ENCODE data around the gene L1TD1.
A peak's percentile ranks its signal among the peaks of the same experiment; 100 is the strongest.
"Not testable (repeated sequence)": the region's sequence is repeated elsewhere in the genome, so short reads cannot be mapped to it uniquely, and the experiment has no call there.

Gene L1TD1

GRCh38 chr1:62198781-62199125 is 4.1 kb downstream of the L1TD1 start:
- DNase-seq: no peak

GRCh38 chr1:62207187-62207586 is 12.5 kb downstream of the L1TD1 start:
- peak; percentile 8 for DNase-seq

- no peak for DNase-seq
Measured at GRCh38 chr1:62208087-62208486, 13.4 kb downstream of the L1TD1 start.

GRCh38 chr1:62208970-62209369 is 14.3 kb downstream of the L1TD1 start:
- DNase-seq: no peak

- DNase-seq: peak; percentile 27
Measured at GRCh38 chr1:62209931-62210595, 15.4 kb downstream of the L1TD1 start.

- peak; percentile 25 for DNase-seq
Measured at GRCh38 chr1:62210960-62211359, 16.3 kb downstream of the L1TD1 start.

GRCh38 chr1:62212411-62212810 is 17.8 kb downstream of the L1TD1 start:
- no peak for DNase-seq

GRCh38 chr1:62213075-62213914 is 18.6 kb downstream of the L1TD1 start:
- DNase-seq: no peak

- DNase-seq: no peak
Measured at GRCh38 chr1:62218604-62219003, 24.0 kb downstream of the L1TD1 start.

- DNase-seq: not testable (repeated sequence)
Measured at GRCh38 chr1:62220456-62220855, 25.8 kb downstream of the L1TD1 start.

- no peak for DNase-seq
Measured at GRCh38 chr1:62221171-62221570, 26.5 kb downstream of the L1TD1 start.

- no peak for DNase-seq
Measured at GRCh38 chr1:62222321-62222720, 27.7 kb downstream of the L1TD1 start.

- no peak for DNase-seq
Measured at GRCh38 chr1:62224182-62224581, 29.5 kb downstream of the L1TD1 start.

- no peak for DNase-seq
Measured at GRCh38 chr1:62227496-62227895, 32.8 kb downstream of the L1TD1 start.

GRCh38 chr1:62228136-62228882 is 33.7 kb downstream of the L1TD1 start:
- DNase-seq: no peak

GRCh38 chr1:62228883-62229187 is 34.2 kb downstream of the L1TD1 start:
- no peak for DNase-seq

GRCh38 chr1:62229468-62229867 is 34.8 kb downstream of the L1TD1 start:
- DNase-seq: peak; percentile 60

GRCh38 chr1:62229932-62230331 is 35.3 kb downstream of the L1TD1 start:
- peak; percentile 47 for DNase-seq

- peak; percentile 23 for DNase-seq
Measured at GRCh38 chr1:62230718-62231117, 36.1 kb downstream of the L1TD1 start.

GRCh38 chr1:62232871-62233278 is 38.2 kb downstream of the L1TD1 start:
- DNase-seq: no peak

GRCh38 chr1:62233926-62234450 is 39.3 kb downstream of the L1TD1 start:
- DNase-seq: no peak

- no peak for DNase-seq
Measured at GRCh38 chr1:62234688-62235087, 40.0 kb downstream of the L1TD1 start.

GRCh38 chr1:62235576-62235975 is 40.9 kb downstream of the L1TD1 start:
- no peak for DNase-seq

- DNase-seq: peak; percentile 74
Measured at GRCh38 chr1:62237361-62237760, 42.7 kb downstream of the L1TD1 start.

All from NCI-H2171 treated with DMSO at 0.1 percent for 48 hours (cell line).